Stimulated activated CD8-positive, alpha-beta memory T cell treated with anti-CD3 and anti-CD28 coated beads, Interleukin-15, amount 100 ng/mL, for 4 hours (primary cell): ENCODE results near the gene AGTPBP1.
"Not testable (repeated sequence)": the region's sequence is repeated elsewhere in the genome, so short reads cannot be mapped to it uniquely, and the experiment has no call there.

Source experiments
- DNase-seq, 2 donors: peaks; one replicate each; pipeline ENCODE4 v3.0.0-alpha.2; 2020; ENCODE audit warnings: low read depth in 2 of 2

The AGTPBP1 gene, protein sequence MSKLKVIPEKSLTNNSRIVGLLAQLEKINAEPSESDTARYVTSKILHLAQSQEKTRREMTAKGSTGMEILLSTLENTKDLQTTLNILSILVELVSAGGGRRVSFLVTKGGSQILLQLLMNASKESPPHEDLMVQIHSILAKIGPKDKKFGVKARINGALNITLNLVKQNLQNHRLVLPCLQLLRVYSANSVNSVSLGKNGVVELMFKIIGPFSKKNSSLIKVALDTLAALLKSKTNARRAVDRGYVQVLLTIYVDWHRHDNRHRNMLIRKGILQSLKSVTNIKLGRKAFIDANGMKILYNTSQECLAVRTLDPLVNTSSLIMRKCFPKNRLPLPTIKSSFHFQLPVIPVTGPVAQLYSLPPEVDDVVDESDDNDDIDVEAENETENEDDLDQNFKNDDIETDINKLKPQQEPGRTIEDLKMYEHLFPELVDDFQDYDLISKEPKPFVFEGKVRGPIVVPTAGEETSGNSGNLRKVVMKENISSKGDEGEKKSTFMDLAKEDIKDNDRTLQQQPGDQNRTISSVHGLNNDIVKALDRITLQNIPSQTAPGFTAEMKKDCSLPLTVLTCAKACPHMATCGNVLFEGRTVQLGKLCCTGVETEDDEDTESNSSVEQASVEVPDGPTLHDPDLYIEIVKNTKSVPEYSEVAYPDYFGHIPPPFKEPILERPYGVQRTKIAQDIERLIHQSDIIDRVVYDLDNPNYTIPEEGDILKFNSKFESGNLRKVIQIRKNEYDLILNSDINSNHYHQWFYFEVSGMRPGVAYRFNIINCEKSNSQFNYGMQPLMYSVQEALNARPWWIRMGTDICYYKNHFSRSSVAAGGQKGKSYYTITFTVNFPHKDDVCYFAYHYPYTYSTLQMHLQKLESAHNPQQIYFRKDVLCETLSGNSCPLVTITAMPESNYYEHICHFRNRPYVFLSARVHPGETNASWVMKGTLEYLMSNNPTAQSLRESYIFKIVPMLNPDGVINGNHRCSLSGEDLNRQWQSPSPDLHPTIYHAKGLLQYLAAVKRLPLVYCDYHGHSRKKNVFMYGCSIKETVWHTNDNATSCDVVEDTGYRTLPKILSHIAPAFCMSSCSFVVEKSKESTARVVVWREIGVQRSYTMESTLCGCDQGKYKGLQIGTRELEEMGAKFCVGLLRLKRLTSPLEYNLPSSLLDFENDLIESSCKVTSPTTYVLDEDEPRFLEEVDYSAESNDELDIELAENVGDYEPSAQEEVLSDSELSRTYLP

DNA sequence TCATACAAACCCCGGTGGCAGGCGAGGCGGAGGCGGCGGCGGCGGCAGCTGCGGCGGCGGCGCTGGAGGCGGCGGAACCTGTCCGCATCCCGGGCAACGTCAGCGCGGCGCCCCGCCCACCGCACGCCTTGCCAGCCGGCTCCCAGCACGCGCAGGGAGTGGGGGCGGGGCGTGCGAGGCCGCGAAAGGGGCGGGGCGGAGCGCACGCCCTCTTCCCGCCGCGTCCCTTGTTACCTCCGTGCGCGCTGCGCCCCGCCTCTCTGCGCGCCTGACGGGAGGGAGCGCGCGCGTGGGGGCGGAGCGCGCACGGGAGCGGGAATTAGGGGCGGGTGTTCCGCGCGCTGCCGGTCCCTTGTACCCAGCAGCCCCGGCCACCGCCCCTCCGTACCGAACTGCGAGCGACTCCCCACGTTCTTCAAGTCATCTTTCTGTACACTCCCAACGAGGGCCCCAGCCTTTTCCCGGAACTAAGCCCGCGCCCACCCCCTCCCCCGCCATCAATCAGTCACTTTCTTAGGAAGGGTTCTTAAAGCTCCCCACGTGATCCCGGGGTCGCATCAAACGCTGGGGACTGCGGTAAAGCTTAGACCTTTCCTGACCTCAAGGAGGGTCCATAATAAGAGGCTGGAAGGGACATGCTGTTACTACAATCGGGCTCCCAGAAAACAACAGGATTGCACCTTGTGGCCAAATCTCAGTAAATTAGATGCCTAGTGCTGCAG is at the start of gene AGTPBP1:
AGTPBP1 (minus strand) TSS at position 80 of the 722 bp plus-strand sequence. CDS start 29,421 bp downstream, outside the sequence.
- peak; percentile 89 to 96 for DNase-seq

DNA sequence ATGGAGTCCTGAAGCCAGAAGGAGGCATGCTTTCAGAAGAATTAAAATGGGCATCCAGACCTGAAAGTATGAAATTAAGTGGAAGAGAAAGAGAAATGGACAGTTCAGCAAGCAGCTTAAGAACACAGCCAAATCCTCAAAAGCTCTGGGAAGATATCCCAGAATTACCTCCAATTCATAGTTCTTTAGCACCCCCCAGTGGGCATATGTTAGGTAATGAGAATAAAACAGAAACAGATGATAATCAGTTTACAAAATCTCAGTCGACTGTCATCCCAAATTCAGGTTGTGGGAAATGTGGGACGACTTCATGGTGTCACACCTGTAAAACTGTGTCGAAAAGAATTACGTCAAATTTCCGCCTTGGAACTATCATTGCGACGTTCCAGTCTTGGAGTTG is 44.4 kb upstream of the AGTPBP1 start:
- not testable (repeated sequence) for DNase-seq

DNA sequence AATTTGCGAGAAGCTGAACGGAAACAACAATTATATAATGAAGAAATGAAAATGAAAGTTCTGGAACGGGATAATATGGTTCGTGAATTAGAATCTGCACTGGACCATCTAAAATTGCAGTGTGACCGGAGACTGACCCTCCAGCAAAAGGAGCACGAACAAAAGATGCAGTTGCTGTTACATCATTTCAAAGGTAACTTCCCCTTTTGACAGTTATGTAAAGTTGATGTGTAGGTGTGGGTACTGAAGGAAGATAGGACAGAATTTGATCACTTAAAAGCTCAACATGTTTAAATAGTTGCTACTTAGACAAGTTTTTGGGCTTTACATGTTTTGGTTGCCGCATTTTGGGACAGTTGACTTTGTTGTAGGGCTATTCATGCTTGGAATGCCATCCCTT is 32.1 kb upstream of the AGTPBP1 start:
- DNase-seq, result not testable (repeated sequence)

DNA sequence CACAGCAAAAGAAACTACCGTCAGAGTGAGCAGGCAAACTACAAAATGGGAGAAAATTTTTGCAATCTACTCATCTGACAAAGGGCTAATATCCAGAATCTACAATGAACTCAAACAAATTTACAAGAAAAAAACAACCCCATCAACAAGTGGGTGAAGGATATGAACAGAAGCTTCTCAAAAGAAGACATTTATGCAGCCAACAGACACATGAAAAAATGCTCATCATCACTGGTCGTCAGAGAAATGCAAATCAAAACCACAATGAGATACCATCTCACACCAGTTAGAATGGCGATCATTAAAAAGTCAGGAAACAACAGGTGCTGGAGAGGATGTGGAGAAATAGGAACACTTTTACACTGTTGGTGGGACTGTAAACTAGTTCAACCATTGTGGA is 20.0 kb upstream of the AGTPBP1 start:
- not testable (repeated sequence) for DNase-seq

DNA sequence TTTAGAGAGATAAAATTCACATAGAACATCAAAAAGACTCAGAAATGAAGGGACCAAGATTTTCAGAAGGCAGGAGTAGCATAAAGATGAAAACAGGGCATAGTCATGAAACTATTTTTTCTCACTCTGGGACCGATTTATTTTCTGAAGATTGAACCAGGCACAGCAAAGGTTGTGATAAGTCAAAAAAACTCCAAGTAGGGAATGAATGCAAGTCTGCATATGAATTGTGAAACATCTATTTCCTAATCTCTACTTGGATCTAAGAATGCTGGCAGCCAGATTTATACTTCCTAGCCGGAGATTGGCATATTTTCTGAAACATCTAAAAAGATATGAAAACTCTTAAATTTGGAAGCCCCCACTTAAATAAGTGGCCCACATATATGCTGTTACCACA is 16.0 kb upstream of the AGTPBP1 start:
- not testable (repeated sequence) for DNase-seq

DNA sequence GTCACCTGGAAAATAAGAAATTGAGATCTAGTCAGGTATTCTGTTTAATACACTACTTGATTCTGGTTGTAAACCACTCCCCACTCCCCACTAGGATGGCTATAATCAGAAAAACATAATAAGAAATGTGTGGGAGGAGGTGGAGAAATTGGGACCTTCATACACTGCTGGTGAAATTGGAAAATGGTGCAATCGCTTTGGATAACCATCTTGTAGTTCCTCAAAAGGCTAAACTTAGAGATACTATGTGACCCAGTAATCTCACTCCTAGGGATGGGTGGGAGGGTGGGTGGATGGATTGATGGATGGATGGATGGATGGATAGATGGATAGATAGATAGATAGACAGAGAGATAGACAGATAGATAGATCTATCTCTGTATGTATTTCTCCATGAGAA is 14.5 kb upstream of the AGTPBP1 start:
- not testable (repeated sequence) for DNase-seq

DNA sequence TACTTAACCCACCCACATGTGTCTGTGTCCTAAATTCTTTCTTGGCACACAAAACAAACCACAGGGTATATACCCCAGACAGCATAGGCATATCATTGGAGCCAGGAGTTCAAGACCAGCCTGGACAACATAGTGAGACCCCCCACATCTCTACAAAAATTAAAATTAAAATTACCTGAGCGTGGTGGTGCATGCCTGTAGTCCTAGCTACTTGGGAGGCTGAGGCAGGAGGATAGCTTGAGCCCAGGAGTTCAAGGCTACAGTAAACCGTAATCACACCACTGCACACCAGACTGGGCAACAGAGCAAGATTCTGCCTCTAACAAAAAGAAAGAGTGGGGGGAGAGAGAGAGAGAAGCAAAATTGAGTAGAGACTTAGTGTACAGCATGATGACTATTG is 4.6 kb upstream of the AGTPBP1 start:
- no peak for DNase-seq

DNA sequence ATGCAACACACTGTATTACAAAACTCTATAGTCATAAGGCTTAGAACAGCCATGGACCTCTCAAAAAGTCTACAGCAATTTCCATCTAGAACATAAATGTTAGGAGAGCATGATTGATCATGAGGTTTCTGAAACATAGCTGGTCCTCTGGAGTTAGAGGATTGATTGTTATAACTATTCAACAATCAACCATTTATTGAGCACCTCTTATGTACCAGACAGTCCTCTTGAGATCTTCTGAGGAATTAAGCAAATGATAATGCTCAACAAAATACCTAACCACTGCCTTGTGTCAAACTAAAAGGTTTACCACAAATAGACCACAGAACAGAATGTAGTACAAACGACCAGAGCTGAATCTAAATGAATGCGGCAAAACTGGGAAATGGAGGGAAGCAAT is 3.4 kb upstream of the AGTPBP1 start:
- DNase-seq, result no peak

DNA sequence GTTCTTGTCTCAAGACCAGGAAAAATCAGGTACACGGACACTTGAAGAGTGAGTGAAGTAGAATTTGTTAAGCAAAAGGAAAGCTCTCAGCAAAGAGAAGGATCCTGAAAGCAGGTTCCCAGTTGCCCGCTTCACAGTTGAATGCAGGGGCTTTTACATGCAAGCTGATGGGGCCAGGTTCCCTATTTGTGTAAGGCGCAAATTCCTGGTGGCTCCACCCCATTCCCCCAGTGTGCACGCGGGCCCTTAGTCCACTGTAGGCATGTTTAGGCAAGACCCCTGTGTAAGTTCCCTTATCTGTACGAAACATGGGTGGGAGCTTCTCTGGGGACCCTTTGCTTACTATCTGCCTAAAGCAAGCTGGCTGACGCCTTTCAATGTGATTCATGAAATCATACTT is 2.7 kb upstream of the AGTPBP1 start:
- no peak for DNase-seq

DNA sequence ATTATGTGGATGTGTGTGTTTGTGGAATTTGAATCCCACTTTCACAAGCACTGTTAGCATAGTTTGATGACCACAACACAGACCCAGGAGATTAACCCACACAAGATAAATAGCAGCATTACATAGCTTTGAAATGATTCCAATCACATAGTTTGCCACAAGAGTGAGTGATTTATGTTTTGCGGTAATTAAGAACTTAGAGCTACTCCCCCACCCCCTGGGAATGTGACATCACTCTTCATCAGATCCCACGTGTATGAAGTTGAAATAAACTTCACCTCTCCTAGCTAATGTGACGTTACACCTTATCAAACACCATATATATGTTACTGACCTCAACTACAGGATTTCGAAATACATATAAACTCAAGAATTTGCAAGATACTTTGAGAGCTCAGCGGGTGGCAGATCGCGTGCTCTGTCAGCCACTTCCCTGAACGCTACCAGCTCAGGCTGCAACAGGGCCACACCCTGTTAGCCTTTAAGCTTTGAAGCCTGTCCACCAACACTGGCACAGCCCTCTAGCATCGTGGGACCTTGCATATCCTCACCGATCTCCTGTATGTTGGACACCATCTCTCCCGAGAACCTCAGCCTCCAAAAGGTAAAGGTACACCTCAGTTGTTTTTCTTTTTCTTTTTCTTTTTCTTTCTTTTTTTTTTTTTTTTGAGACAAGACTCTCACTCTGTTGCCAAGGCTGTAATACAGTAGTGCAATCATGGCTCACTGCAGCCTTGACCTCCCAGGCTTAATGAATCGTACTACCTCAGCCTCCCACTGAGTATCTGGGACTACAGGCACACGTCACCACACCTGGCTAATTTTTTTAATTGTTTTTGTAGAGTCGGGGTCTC is 1.7 kb upstream of the AGTPBP1 start:
- no peak for DNase-seq

DNA sequence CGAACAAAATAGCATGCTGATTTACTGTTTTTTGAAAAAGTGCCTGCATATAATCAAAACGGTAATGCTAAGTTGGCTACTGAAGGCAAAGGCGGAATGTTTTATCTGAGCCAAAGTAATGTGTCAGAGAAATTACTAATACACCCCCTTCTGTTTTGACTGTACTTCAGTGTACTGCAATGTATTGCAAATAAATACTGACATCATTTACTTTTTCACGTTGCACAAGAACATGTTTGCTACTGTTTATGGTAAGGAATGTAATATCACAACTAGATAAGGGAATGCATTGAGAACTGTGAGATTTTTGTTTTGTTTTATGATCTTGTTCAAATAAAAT is 813 bp upstream of the AGTPBP1 start:
- no peak for DNase-seq

DNA sequence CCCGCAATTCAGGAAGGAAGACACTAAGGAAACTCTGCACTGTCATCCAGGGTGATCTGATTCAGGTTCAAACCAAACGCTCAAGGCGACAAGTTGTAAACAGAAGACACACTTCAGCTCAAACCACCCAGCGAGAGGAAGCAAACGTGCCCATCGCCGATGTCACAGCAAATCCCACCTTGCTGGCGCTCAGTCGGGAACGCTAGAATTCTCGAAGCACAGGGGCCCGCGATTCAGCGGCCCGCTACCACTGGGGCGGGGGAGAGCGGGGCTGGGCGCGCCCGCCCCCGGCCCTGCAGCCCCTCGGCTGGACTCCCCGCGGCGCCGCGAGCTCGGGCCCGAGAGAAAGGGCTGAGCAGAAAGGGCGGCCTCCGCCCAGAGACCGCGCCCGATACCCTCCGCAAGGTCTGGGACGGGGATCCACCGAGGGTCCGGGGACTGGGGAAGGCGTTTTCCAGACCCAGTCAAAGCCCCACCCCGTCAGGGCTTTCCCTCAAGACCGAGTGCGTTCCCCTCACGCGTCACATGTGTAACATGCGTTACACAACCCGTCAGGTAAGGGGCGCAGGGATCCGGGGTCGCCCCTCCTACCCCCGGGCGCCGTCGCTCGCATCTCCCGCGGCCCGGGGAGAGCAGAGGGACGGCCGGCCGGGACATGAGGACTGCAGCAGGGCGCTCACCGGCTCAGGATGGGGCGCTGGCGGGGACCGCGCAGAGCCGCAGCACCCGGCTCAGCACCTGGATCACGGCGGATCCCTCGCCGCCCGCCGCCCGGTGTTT is 469 bp downstream of the AGTPBP1 start:
- DNase-seq, result peak; percentile 17 to 28

DNA sequence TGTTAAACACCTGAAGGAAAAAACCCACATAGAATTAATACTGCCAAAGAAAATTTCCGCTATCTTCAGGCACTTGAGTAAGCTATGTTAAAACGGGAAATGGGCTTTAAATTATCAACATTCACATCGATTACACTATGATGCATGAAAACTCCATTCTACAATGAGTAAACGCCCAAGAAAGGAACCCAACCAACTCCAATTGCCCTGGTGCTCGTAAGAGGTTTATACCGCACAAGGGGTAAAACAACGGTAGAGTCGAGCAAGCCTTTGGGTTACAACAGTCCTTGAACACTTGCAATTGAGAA is 1.0 kb downstream of the AGTPBP1 start:
- no peak for DNase-seq

DNA sequence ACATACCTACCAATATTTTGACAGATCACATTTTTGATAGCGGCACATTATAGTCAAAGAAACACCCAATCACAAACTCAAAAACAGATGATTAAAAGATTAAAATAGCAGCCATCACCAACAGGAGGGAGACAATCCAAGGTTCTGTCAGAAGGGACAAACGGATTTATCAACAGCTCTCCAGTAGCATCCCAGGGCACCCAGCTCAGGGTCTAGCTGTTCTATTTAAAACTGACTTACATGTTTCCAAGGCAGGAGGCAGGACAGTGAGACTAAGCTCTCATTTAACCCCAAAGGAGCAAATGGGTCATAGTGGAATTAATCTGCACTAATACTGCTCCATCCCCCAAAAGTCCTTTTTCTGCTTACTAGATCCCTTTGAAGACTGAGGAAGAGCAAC is 3.2 kb downstream of the AGTPBP1 start:
- no peak for DNase-seq

DNA sequence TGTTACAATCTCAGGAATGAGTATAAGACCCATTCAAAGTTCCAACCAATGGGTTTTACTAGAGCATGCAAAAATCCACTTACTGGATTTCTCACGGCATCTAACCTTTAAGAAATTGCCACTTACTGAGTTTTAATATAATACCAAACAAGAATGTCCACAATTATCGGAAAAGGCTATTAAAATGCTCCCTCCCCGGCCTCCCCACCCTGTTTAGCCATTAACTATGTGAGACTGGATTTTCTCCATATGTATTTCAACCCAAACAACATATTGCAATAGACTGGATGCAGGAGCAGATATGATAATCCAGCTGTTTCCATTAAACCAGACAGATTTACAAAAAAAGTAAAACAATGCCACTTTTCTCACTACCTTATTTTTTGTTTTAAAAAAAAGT is 4.1 kb downstream of the AGTPBP1 start:
- no peak for DNase-seq

DNA sequence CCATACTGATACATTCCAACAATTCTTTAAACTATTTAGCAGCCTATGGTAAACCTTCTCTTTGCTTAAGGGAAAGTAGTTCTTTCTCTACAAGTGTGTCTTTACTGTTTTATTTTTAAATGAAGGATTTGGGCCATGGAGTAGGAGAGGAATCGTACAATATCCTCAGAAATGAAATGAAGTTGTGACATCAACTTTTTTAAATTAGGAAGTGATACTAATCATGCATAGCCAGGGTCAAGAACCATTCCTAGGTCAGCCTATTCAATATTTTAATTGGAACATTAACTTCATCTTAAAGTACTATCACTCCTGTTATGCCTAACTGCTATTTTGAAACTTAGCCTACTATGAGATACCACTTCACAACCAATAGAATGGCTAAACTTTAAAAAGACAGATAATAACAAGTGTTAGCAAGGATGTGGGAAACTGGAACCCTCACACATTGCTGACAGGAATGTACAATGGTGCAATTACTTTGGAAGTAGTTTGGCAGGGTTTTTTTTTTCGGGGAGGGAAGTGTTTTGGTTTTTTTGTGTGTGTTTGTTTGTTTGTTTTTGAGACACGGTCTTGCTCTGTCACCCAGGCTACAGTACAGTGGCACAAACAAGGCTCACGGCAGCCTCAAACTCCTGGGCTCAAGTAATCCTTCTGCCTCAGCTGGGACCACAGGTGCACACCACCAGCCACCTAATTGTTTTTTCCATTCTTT is 10.7 kb downstream of the AGTPBP1 start:
- no peak for DNase-seq

DNA sequence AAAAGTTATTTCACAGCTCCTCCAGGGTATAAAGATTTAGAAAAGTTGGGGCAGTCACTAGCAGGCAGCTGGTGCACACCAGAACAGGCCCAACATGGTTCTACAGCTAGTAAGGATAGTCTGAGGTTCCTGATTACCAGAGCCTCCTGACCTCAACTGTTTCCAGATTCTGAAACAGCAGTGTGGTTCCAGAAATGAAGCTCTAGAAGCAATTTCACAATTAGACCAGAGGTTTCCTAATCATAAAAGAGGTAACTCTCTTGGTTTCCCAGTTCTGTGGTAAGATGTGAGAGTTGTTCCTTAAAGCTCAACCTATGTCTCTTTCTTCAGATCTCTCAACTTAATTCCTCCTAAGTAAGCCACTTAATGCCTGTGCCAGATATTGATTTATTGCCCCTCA is 11.9 kb downstream of the AGTPBP1 start:
- DNase-seq, result no peak

DNA sequence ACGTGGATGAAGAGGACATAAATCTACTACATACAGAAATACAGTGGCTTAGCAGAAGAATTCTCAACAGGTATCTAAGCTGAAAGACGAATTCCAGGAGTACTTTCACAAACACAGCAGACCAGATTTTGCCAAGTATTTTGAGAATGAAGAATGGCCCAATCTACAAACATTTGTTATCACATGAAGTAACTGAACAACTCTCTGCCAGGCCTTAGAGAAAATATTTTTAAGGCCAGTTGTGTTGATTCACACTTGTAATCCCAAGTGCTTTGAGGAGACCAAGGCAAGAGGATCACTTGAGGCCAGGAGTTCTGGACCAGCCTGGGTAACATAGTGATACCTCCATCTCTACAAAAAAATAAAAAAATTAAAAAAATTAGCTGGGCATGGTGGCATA is 14.3 kb downstream of the AGTPBP1 start:
- no peak for DNase-seq

DNA sequence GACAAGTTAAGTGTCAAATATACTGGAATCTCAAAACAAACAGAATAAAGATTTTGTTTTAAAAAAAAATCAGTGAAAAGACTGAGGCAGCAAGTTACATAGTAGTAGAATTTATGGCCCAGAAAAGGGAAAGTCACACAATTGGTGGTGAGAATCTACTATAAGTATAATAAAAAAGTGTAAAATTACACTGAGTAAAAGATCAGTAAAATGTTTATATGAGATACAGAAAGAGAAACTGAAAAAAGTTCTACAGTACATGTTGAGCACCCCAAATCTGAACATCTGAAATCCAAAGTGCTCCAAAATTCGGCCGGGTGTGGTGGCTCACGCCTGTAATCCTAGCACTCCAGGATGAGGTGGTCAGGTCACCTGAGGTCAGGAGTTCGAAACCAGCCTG is 15.0 kb downstream of the AGTPBP1 start:
- DNase-seq, result no peak
